Measurements from ENCODE around the gene HBD. TPM values are rescaled to one million over a fixed set of nuclear protein-coding genes. Genes with fewer than 3 reads are reported as not detected.

The HBD gene
- total and polyA plus RNA-seq, 2 donors, result 1.1 to 1.3 TPM

GRCh38 chr11:5210376-5210885 lies 23.9 kb downstream of the HBD start:
- WGBS, result 78% methylated on average over 7 of the region's 7 CpGs
- Histone ChIP-seq H3K4me1 (ENCODE audit: control insufficient read depth in 2 of 2, insufficient read depth in 2 of 2, low read length in 2 of 2) (no peaks in the 10 kb centered on the region), H3K9me3 (ENCODE audit: control insufficient read depth in 2 of 2, insufficient read depth in 1 of 2, low read length in 1 of 2) (no peaks in the 10 kb centered on the region), H3K4me3 (ENCODE audit: low read length in 2 of 2) (no peak overlapping the region), H3K36me3 (ENCODE audit: control insufficient read depth in 2 of 2, insufficient read depth in 2 of 2, low read length in 1 of 2) (no peaks in the 10 kb centered on the region), H3K27ac (ENCODE audit: low read depth in 1 of 2, low read length in 1 of 2) (no peak overlapping the region), H3K27me3 (ENCODE audit: control insufficient read depth in 2 of 2, insufficient read depth in 1 of 2, low read length in 1 of 2) (no peaks in the 10 kb centered on the region)
- DNase-seq (ENCODE audit: low read depth in 6 of 9, low spot score in 9 of 9), result no peak

- H3K4me1 ChIP-seq (ENCODE audit: control insufficient read depth in 2 of 2, insufficient read depth in 2 of 2, low read length in 2 of 2), result no peaks in the 10 kb centered on the region
- no peak overlapping the region for H3K4me3 ChIP-seq (ENCODE audit: low read length in 2 of 2)
- no peaks in the 10 kb centered on the region for H3K9me3 ChIP-seq (ENCODE audit: control insufficient read depth in 2 of 2, insufficient read depth in 1 of 2, low read length in 1 of 2)
- no peak for DNase-seq (ENCODE audit: low read depth in 6 of 9, low spot score in 9 of 9)
- no peaks in the 10 kb centered on the region for H3K27me3 ChIP-seq (ENCODE audit: control insufficient read depth in 2 of 2, insufficient read depth in 1 of 2, low read length in 1 of 2)
- 61% methylated on average over 1 of the region's 1 CpG for WGBS
- H3K36me3 ChIP-seq (ENCODE audit: control insufficient read depth in 2 of 2, insufficient read depth in 2 of 2, low read length in 1 of 2), result no peaks in the 10 kb centered on the region
- no peak overlapping the region for H3K27ac ChIP-seq (ENCODE audit: low read depth in 1 of 2, low read length in 1 of 2)
Measured at GRCh38 chr11:5204787-5205186, 29.5 kb downstream of the HBD start.

- Histone ChIP-seq H3K36me3 (ENCODE audit: control insufficient read depth in 2 of 2, insufficient read depth in 2 of 2, low read length in 1 of 2) (no peaks in the 10 kb centered on the region), H3K4me1 (ENCODE audit: control insufficient read depth in 2 of 2, insufficient read depth in 2 of 2, low read length in 2 of 2) (no peaks in the 10 kb centered on the region), H3K27me3 (ENCODE audit: control insufficient read depth in 2 of 2, insufficient read depth in 1 of 2, low read length in 1 of 2) (no peaks in the 10 kb centered on the region), H3K4me3 (ENCODE audit: low read length in 2 of 2) (no peak overlapping the region), H3K27ac (ENCODE audit: low read depth in 1 of 2, low read length in 1 of 2) (no peak overlapping the region), H3K9me3 (ENCODE audit: control insufficient read depth in 2 of 2, insufficient read depth in 1 of 2, low read length in 1 of 2) (no peaks in the 10 kb centered on the region)
- WGBS, result 92% methylated on average over 2 of the region's 2 CpGs
- no peak for DNase-seq (ENCODE audit: low read depth in 6 of 9, low spot score in 9 of 9)
Measured at GRCh38 chr11:5203366-5203765, 30.9 kb downstream of the HBD start.

GRCh38 chr11:5200582-5200981 lies 33.7 kb downstream of the HBD start, which contains the start of gene OR51V1:
Gene OR51V1, minus strand, starts transcription at chr11:5200682. Its CDS starts 0 bp downstream, at chr11:5200682.
- H3K27ac ChIP-seq (ENCODE audit: low read depth in 1 of 2, low read length in 1 of 2), result no peak within 1 kb of the TSS
- no peaks in the 10 kb centered on the region for H3K36me3 ChIP-seq (ENCODE audit: control insufficient read depth in 2 of 2, insufficient read depth in 2 of 2, low read length in 1 of 2)
- no peaks in the 10 kb centered on the region for H3K9me3 ChIP-seq (ENCODE audit: control insufficient read depth in 2 of 2, insufficient read depth in 1 of 2, low read length in 1 of 2)
- WGBS, result 86% methylated on average over 1 of the region's 1 CpG
- no peak within 1 kb of the TSS for H3K4me3 ChIP-seq (ENCODE audit: low read length in 2 of 2)
- no peaks in the 10 kb centered on the region for H3K4me1 ChIP-seq (ENCODE audit: control insufficient read depth in 2 of 2, insufficient read depth in 2 of 2, low read length in 2 of 2)
- H3K27me3 ChIP-seq (ENCODE audit: control insufficient read depth in 2 of 2, insufficient read depth in 1 of 2, low read length in 1 of 2), result no peaks in the 10 kb centered on the region
- DNase-seq (ENCODE audit: low read depth in 6 of 9, low spot score in 9 of 9), result no peak

GRCh38 chr11:5198285-5198684 lies 36.0 kb downstream of the HBD start:
- no peaks in the 10 kb centered on the region for H3K36me3 ChIP-seq (ENCODE audit: control insufficient read depth in 2 of 2, insufficient read depth in 2 of 2, low read length in 1 of 2)
- no peaks in the 10 kb centered on the region for H3K4me1 ChIP-seq (ENCODE audit: control insufficient read depth in 2 of 2, insufficient read depth in 2 of 2, low read length in 2 of 2)
- H3K27ac ChIP-seq (ENCODE audit: low read depth in 1 of 2, low read length in 1 of 2), result no peak overlapping the region
- H3K9me3 ChIP-seq (ENCODE audit: control insufficient read depth in 2 of 2, insufficient read depth in 1 of 2, low read length in 1 of 2), result no peaks in the 10 kb centered on the region
- H3K4me3 ChIP-seq (ENCODE audit: low read length in 2 of 2), result no peak overlapping the region
- DNase-seq (ENCODE audit: low read depth in 6 of 9, low spot score in 9 of 9), result no peak
- no peaks in the 10 kb centered on the region for H3K27me3 ChIP-seq (ENCODE audit: control insufficient read depth in 2 of 2, insufficient read depth in 1 of 2, low read length in 1 of 2)

- Histone ChIP-seq H3K27ac (ENCODE audit: low read depth in 1 of 2, low read length in 1 of 2) (no peak overlapping the region), H3K27me3 (ENCODE audit: control insufficient read depth in 2 of 2, insufficient read depth in 1 of 2, low read length in 1 of 2) (no peaks in the 10 kb centered on the region), H3K4me1 (ENCODE audit: control insufficient read depth in 2 of 2, insufficient read depth in 2 of 2, low read length in 2 of 2) (no peaks in the 10 kb centered on the region), H3K36me3 (ENCODE audit: control insufficient read depth in 2 of 2, insufficient read depth in 2 of 2, low read length in 1 of 2) (no peaks in the 10 kb centered on the region), H3K4me3 (ENCODE audit: low read length in 2 of 2) (no peak overlapping the region), H3K9me3 (ENCODE audit: control insufficient read depth in 2 of 2, insufficient read depth in 1 of 2, low read length in 1 of 2) (no peaks in the 10 kb centered on the region)
- DNase-seq (ENCODE audit: low read depth in 6 of 9, low spot score in 9 of 9), result no peak
- 91% methylated on average over 3 of the region's 3 CpGs for WGBS
Measured at GRCh38 chr11:5197536-5197935, 36.7 kb downstream of the HBD start.

- Histone ChIP-seq H3K9me3 (ENCODE audit: control insufficient read depth in 2 of 2, insufficient read depth in 1 of 2, low read length in 1 of 2) (no peaks in the 10 kb centered on the region), H3K4me1 (ENCODE audit: control insufficient read depth in 2 of 2, insufficient read depth in 2 of 2, low read length in 2 of 2) (no peaks in the 10 kb centered on the region), H3K36me3 (ENCODE audit: control insufficient read depth in 2 of 2, insufficient read depth in 2 of 2, low read length in 1 of 2) (no peaks in the 10 kb centered on the region), H3K27ac (ENCODE audit: low read depth in 1 of 2, low read length in 1 of 2) (no peak overlapping the region), H3K27me3 (ENCODE audit: control insufficient read depth in 2 of 2, insufficient read depth in 1 of 2, low read length in 1 of 2) (no peaks in the 10 kb centered on the region), H3K4me3 (ENCODE audit: low read length in 2 of 2) (no peak overlapping the region)
- DNase-seq (ENCODE audit: low read depth in 6 of 9, low spot score in 9 of 9), result no peak
- 93% methylated on average over 3 of the region's 3 CpGs for WGBS
Measured at GRCh38 chr11:5196731-5197130, 37.6 kb downstream of the HBD start.

GRCh38 chr11:5196067-5196466 lies 38.2 kb downstream of the HBD start:
- no peak for DNase-seq (ENCODE audit: low read depth in 6 of 9, low spot score in 9 of 9)
- H3K4me1 ChIP-seq (ENCODE audit: control insufficient read depth in 2 of 2, insufficient read depth in 2 of 2, low read length in 2 of 2), result no peaks in the 10 kb centered on the region
- no peaks in the 10 kb centered on the region for H3K9me3 ChIP-seq (ENCODE audit: control insufficient read depth in 2 of 2, insufficient read depth in 1 of 2, low read length in 1 of 2)
- no peak overlapping the region for H3K27ac ChIP-seq (ENCODE audit: low read depth in 1 of 2, low read length in 1 of 2)
- H3K27me3 ChIP-seq (ENCODE audit: control insufficient read depth in 2 of 2, insufficient read depth in 1 of 2, low read length in 1 of 2), result no peaks in the 10 kb centered on the region
- H3K4me3 ChIP-seq (ENCODE audit: low read length in 2 of 2), result no peak overlapping the region
- H3K36me3 ChIP-seq (ENCODE audit: control insufficient read depth in 2 of 2, insufficient read depth in 2 of 2, low read length in 1 of 2), result no peaks in the 10 kb centered on the region
- WGBS, result 90% methylated on average over 5 of the region's 5 CpGs

- no peak overlapping the region for H3K4me3 ChIP-seq (ENCODE audit: low read length in 2 of 2)
- no peak overlapping the region for H3K27ac ChIP-seq (ENCODE audit: low read depth in 1 of 2, low read length in 1 of 2)
- no peak for DNase-seq (ENCODE audit: low read depth in 6 of 9, low spot score in 9 of 9)
- no peaks in the 10 kb centered on the region for H3K27me3 ChIP-seq (ENCODE audit: control insufficient read depth in 2 of 2, insufficient read depth in 1 of 2, low read length in 1 of 2)
- no peaks in the 10 kb centered on the region for H3K9me3 ChIP-seq (ENCODE audit: control insufficient read depth in 2 of 2, insufficient read depth in 1 of 2, low read length in 1 of 2)
- WGBS, result 25% methylated on average over 1 of the region's 1 CpG
- H3K36me3 ChIP-seq (ENCODE audit: control insufficient read depth in 2 of 2, insufficient read depth in 2 of 2, low read length in 1 of 2), result no peaks in the 10 kb centered on the region
- H3K4me1 ChIP-seq (ENCODE audit: control insufficient read depth in 2 of 2, insufficient read depth in 2 of 2, low read length in 2 of 2), result no peaks in the 10 kb centered on the region
Measured at GRCh38 chr11:5192738-5193137, 41.5 kb downstream of the HBD start.

GRCh38 chr11:5188201-5188600 lies 46.1 kb downstream of the HBD start:
- WGBS, result 90% methylated on average over 2 of the region's 2 CpGs
- no peak for DNase-seq (ENCODE audit: low read depth in 6 of 9, low spot score in 9 of 9)

More at GRCh38 chr11:5188201-5188600, 46.1 kb downstream of the HBD start:
- Histone ChIP-seq H3K27me3 (ENCODE audit: control insufficient read depth in 2 of 2, insufficient read depth in 1 of 2, low read length in 1 of 2) (no peaks in the 10 kb centered on the region), H3K9me3 (ENCODE audit: control insufficient read depth in 2 of 2, insufficient read depth in 1 of 2, low read length in 1 of 2) (no peaks in the 10 kb centered on the region), H3K4me3 (ENCODE audit: low read length in 2 of 2) (no peak overlapping the region), H3K36me3 (ENCODE audit: control insufficient read depth in 2 of 2, insufficient read depth in 2 of 2, low read length in 1 of 2) (no peaks in the 10 kb centered on the region), H3K27ac (ENCODE audit: low read depth in 1 of 2, low read length in 1 of 2) (no peak overlapping the region), H3K4me1 (ENCODE audit: control insufficient read depth in 2 of 2, insufficient read depth in 2 of 2, low read length in 2 of 2) (no peaks in the 10 kb centered on the region)

All from thymus (tissue), 11 donors.